GM06990 (cell line): ENCODE results near the gene PPP1R2.
"Not testable (repeated sequence)": the region's sequence is repeated elsewhere in the genome, so short reads cannot be mapped to it uniquely, and the experiment has no call there.

Source experiments
- DNase-seq: peaks from one replicate; pipeline ENCODE4 v3.0.0-alpha.2; 2011; ENCODE audit not compliant: insufficient read length; ENCODE audit errors: extremely low read depth
- H3K27me3 ChIP-seq: replicated peaks from 2 replicates; pipeline ENCODE4 v1.6.0; 2011; ENCODE audit warnings: low read length; ENCODE audit not compliant: control insufficient read depth, insufficient read depth
- H3K36me3 ChIP-seq: 2 replicates; pipeline ENCODE4 v1.5.1; 2011; ENCODE audit warnings: low read length; ENCODE audit not compliant: control insufficient read depth, insufficient read depth
- H3K4me3 ChIP-seq: replicated peaks from 2 replicates; pipeline ENCODE4 v1.5.1; 2011; ENCODE audit warnings: low read depth, mild to moderate bottlenecking, control low read depth, low read length
- TF ChIP-seq, protein P1 (sequence below): IDR thresholded peaks from 2 replicates; pipeline ENCODE4 v1.5.1; 2011; ENCODE audit warnings: low read length, control low read depth, mild to moderate bottlenecking, inconsistent platforms; ENCODE audit not compliant: insufficient read depth, poor library complexity, severe bottlenecking

The PPP1R2 gene

DNA sequence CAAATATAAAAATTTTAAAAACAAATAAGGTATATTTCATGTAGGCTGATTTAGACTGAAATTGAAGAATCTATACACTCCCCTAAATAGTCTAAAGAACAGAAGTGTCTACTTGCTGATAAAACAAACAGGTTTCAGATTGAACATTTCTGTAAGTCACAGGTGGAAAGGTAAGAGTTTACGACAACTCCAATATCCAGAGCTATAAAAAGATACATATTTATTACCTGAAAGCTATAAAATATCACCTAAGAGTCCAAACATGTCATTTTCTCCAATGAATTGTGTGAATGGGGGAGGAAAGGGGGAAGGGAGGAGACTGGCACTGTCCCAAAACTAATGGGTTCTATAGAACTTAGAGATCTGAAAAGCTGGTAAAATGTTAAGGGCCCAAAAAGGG is 26.1 kb downstream of the PPP1R2 start:
- Histone ChIP-seq H3K4me3 (no peak overlapping the region), H3K36me3 (peaks cover 4% of the 10 kb centered on the region), H3K27me3 (no peaks in the 10 kb centered on the region)
- TF ChIP-seq, protein P1, sequence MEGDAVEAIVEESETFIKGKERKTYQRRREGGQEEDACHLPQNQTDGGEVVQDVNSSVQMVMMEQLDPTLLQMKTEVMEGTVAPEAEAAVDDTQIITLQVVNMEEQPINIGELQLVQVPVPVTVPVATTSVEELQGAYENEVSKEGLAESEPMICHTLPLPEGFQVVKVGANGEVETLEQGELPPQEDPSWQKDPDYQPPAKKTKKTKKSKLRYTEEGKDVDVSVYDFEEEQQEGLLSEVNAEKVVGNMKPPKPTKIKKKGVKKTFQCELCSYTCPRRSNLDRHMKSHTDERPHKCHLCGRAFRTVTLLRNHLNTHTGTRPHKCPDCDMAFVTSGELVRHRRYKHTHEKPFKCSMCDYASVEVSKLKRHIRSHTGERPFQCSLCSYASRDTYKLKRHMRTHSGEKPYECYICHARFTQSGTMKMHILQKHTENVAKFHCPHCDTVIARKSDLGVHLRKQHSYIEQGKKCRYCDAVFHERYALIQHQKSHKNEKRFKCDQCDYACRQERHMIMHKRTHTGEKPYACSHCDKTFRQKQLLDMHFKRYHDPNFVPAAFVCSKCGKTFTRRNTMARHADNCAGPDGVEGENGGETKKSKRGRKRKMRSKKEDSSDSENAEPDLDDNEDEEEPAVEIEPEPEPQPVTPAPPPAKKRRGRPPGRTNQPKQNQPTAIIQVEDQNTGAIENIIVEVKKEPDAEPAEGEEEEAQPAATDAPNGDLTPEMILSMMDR: no peak
- DNase-seq: no peak

DNA sequence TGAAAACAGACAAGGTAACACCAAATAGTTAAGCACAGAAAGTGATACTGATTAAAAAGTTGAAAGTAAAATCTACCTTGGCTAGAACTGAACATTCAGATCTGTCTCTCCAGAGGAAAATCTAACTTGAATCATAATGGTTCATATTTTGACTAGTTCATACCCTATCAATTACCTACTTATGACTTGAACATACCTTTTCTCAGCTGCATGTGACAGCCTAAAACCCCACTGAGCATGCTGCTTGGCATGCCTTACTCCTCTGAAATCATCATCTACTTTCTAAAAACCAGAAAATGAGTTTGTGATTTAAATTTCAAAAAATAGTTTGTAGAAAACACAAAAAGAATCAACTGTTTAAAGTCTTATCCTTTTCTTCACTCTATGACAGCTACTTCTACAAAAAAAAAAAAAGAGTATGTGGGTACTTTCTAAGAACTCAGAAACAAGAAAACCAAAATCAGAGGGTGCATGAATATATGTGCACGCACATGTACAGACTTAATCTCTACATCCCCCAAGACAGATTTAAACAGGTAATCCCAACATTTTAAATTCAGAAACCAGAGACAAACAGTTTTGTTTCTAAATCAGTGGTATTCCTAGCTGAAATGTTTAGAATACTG is 28.4 kb downstream of the PPP1R2 start:
- H3K4me3 ChIP-seq, H3K36me3 ChIP-seq, H3K27me3 ChIP-seq, DNase-seq: not testable (repeated sequence)

DNA sequence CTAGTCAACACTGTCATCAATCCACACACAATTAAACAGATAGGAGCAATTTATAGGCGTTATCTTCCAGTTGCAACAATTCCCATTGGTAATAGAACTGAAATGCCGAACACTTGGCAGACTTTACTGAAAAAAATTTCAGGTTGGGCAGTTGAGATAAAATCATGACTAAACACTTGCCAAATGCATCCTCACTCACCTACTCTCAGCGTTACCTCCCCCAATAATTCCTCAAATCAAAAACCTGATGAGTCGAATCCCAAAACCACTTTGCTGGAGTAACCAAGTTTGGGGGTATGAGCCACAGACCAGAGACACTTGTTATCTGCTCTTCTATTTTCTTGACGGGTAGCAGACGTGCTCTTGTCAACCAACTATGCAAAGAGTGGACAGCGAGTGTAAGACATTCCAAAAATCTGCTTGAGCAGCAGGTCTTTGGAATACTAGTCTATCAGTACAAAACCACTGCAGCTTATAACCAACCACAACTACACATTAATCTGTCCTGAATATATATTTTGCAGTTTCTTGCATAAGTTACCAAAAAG is 30.3 kb downstream of the PPP1R2 start:
- no peak overlapping the region for H3K4me3 ChIP-seq
- H3K27me3 ChIP-seq: no peaks in the 10 kb centered on the region
- TF ChIP-seq, protein P1: no peak
- DNase-seq: no peak
- H3K36me3 ChIP-seq: peaks cover 8% of the 10 kb centered on the region

DNA sequence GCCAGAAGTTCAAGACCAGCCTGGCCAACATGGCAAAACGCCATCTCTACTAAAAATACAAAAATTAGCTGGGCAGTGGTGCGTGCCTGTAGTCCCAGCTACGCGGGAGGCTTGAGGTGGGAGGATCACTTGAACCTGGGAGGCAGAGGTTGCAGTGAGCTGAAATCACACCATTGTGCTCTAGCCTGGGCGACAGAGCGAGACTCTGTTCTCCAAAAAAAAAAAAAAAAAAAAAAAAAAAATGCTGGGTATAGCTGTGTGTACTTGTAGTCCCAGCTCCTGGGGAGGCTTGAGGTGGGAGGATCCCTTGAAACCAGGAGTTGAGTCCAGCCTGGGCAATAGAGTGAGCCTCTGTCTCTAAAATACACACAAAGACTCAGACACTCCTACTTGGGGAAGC is 32.0 kb downstream of the PPP1R2 start:
- TF ChIP-seq, protein P1: no peak
- peaks cover 8% of the 10 kb centered on the region for H3K36me3 ChIP-seq

DNA sequence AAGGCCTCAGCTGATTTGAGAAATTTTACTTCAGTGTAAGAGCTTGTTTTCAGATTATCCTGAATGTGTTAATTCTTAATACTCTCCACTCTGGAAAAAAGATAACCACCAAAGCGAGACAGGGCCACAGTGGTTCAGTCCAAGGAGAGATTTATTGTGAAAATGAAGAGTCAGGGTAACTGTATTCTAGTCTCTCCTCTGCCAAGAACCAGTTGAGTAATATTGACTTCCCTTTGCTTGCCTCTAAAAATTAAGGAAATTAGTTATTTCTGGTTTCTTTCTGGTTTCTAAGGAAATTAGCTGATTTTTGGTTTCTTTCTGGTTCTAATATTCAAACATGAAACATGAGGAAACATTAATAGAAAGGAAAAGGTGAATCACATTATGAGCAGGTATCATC is 34.9 kb downstream of the PPP1R2 start:
- DNase-seq: no peak
- Histone ChIP-seq H3K4me3 (no peak overlapping the region), H3K27me3 (no peaks in the 10 kb centered on the region), H3K36me3 (peaks cover 5% of the 10 kb centered on the region; the same call in 1 of the 2 replicates)
- TF ChIP-seq, protein P1: no peak

More for the DNA sequence above, 32.0 kb downstream of the PPP1R2 start:
- no peak for DNase-seq
- Histone ChIP-seq H3K4me3 (no peak overlapping the region), H3K27me3 (no peaks in the 10 kb centered on the region)

DNA sequence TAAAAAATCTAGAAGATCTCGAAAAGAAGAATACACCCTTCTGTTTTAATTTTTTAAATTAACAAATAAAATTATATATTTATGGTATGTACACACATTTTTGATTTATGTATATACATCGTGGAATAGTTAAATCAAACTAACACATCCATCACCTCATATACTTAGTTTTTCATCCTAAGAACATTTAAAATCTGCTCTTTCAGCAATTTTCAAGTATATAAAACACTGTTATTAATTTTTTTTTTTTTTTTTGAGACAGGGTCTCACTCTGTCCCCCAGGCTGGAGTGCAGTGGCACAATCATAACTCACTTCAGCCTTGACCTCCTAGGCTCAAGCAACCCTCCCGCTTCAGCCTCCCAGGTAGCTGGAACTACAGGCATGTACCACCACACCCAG is 67.5 kb downstream of the PPP1R2 start:
- no peak for DNase-seq
- TF ChIP-seq, protein P1: no peak
- no peaks in the 10 kb centered on the region for H3K36me3 ChIP-seq

DNA sequence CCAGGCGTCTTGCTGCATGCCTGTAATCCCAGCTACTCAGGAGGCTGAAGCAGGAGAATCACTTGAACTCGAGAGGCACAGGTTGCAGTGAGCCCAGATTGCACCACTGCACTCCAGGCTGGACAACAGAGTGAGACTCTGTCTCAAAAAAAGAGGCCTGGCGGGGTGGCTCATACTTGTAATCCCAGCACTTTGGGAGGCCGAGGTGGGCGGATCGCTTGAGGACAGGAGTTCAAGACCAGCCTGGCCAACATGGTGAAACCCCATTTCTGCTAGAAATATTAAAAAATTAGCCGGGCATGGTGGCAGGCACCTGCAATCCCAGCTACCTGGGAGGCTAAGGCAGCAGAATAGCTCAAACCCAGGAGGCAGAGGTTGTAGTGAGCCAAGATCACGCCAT is 68.0 kb downstream of the PPP1R2 start:
- H3K4me3 ChIP-seq, DNase-seq, H3K27me3 ChIP-seq, H3K36me3 ChIP-seq: not testable (repeated sequence)

More for the DNA sequence above, 67.5 kb downstream of the PPP1R2 start:
- Histone ChIP-seq H3K4me3 (no peak overlapping the region), H3K27me3 (no peaks in the 10 kb centered on the region)
